Mammary epithelial cell (primary cell): Measurements from ENCODE around the gene TMEM240.
"Not testable (repeated sequence)": the region's sequence is repeated elsewhere in the genome, so short reads cannot be mapped to it uniquely, and the experiment has no call there.

Experiments
- CTCF ChIP-seq, 2 donors: IDR thresholded peaks in 1 of 2; conservative IDR thresholded peaks in 1 of 2; 2 replicates each; pipeline ENCODE4 v1.5.1; 2011 to 2012; ENCODE audit warnings: inconsistent platforms in 2 of 2, low read length in 2 of 2, mild to moderate bottlenecking in 2 of 2, control low read depth in 1 of 2, low read depth in 1 of 2; ENCODE audit not compliant: insufficient read depth in 1 of 2; ENCODE audit errors: extremely low read depth in 1 of 2
- EZH2 ChIP-seq: IDR thresholded peaks from 2 replicates; pipeline ENCODE4 v1.6.1; 2012; ENCODE audit warnings: low read length, inconsistent platforms, borderline replicate concordance

GRCh38 chr1:1509465-1509850, 31.0 kb downstream of the TMEM240 start:
- TF ChIP-seq CTCF (conservative IDR thresholded peaks at IDR 0.05 in 1 of 2, IDR thresholded peaks at IDR 0.05 in 1 of 2; ENCODE audit: extremely low read depth in 1 of 2, insufficient read depth in 1 of 2, low read depth in 1 of 2, low read length in 2 of 2); EZH2: not testable (repeated sequence)
